ENCODE measurements around the gene CDH19.

The CDH19 gene, protein sequence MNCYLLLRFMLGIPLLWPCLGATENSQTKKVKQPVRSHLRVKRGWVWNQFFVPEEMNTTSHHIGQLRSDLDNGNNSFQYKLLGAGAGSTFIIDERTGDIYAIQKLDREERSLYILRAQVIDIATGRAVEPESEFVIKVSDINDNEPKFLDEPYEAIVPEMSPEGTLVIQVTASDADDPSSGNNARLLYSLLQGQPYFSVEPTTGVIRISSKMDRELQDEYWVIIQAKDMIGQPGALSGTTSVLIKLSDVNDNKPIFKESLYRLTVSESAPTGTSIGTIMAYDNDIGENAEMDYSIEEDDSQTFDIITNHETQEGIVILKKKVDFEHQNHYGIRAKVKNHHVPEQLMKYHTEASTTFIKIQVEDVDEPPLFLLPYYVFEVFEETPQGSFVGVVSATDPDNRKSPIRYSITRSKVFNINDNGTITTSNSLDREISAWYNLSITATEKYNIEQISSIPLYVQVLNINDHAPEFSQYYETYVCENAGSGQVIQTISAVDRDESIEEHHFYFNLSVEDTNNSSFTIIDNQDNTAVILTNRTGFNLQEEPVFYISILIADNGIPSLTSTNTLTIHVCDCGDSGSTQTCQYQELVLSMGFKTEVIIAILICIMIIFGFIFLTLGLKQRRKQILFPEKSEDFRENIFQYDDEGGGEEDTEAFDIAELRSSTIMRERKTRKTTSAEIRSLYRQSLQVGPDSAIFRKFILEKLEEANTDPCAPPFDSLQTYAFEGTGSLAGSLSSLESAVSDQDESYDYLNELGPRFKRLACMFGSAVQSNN

GRCh38 chr18:66603941-66604627 lies at the start of gene CDH19:
Gene CDH19, minus strand, starts transcription at chr18:66604090. Its CDS starts 31,886 bp downstream, at chr18:66572204.
- H3K36me3 ChIP-seq (ENCODE audit: control insufficient read depth in 1 of 2, insufficient read depth in 2 of 2, low read length in 2 of 2) = no peaks in the 10 kb centered on the region
- no peaks in the 10 kb centered on the region for H3K27me3 ChIP-seq (ENCODE audit: low read depth, low read length)
- peak within 1 kb of the TSS in 1 of 2 donors; percentile 19 for H3K4me3 ChIP-seq (ENCODE audit: low read depth in 1 of 2, low read length in 2 of 2)
- H3K9me3 ChIP-seq (ENCODE audit: control insufficient read depth in 1 of 2, low read length in 2 of 2) = no peaks in the 10 kb centered on the region
- no peak within 1 kb of the TSS for H3K27ac ChIP-seq (ENCODE audit: low read length)
- H3K4me1 ChIP-seq (ENCODE audit: control insufficient read depth in 1 of 2, insufficient read depth in 2 of 2, low read length in 2 of 2) = no peaks in the 10 kb centered on the region

GRCh38 chr18:66647671-66648070 lies 43.8 kb upstream of the CDH19 start:
- no peaks in the 10 kb centered on the region for H3K4me1 ChIP-seq (ENCODE audit: control insufficient read depth in 1 of 2, insufficient read depth in 2 of 2, low read length in 2 of 2)
- H3K9me3 ChIP-seq (ENCODE audit: control insufficient read depth in 1 of 2, low read length in 2 of 2) = no peaks in the 10 kb centered on the region
- no peak overlapping the region for H3K27ac ChIP-seq (ENCODE audit: low read length)
- no peak overlapping the region for H3K4me3 ChIP-seq (ENCODE audit: low read depth in 1 of 2, low read length in 2 of 2)
- no peaks in the 10 kb centered on the region for H3K27me3 ChIP-seq (ENCODE audit: low read depth, low read length)
- no peaks in the 10 kb centered on the region for H3K36me3 ChIP-seq (ENCODE audit: control insufficient read depth in 1 of 2, insufficient read depth in 2 of 2, low read length in 2 of 2)

- no peak overlapping the region for H3K4me3 ChIP-seq (ENCODE audit: low read depth in 1 of 2, low read length in 2 of 2)
- no peaks in the 10 kb centered on the region for H3K27me3 ChIP-seq (ENCODE audit: low read depth, low read length)
- H3K27ac ChIP-seq (ENCODE audit: low read length) = no peak overlapping the region
- no peaks in the 10 kb centered on the region for H3K36me3 ChIP-seq (ENCODE audit: control insufficient read depth in 1 of 2, insufficient read depth in 2 of 2, low read length in 2 of 2)
- H3K9me3 ChIP-seq (ENCODE audit: control insufficient read depth in 1 of 2, low read length in 2 of 2) = no peaks in the 10 kb centered on the region
- H3K4me1 ChIP-seq (ENCODE audit: control insufficient read depth in 1 of 2, insufficient read depth in 2 of 2, low read length in 2 of 2) = no peaks in the 10 kb centered on the region
Observed at GRCh38 chr18:66646609-66647008, 42.7 kb upstream of the CDH19 start.

GRCh38 chr18:66645983-66646382 lies 42.1 kb upstream of the CDH19 start:
- no peaks in the 10 kb centered on the region for H3K36me3 ChIP-seq (ENCODE audit: control insufficient read depth in 1 of 2, insufficient read depth in 2 of 2, low read length in 2 of 2)
- H3K27ac ChIP-seq (ENCODE audit: low read length) = no peak overlapping the region
- H3K4me3 ChIP-seq (ENCODE audit: low read depth in 1 of 2, low read length in 2 of 2) = no peak overlapping the region
- H3K4me1 ChIP-seq (ENCODE audit: control insufficient read depth in 1 of 2, insufficient read depth in 2 of 2, low read length in 2 of 2) = no peaks in the 10 kb centered on the region
- H3K9me3 ChIP-seq (ENCODE audit: control insufficient read depth in 1 of 2, low read length in 2 of 2) = no peaks in the 10 kb centered on the region
- H3K27me3 ChIP-seq (ENCODE audit: low read depth, low read length) = no peaks in the 10 kb centered on the region

DNA sequence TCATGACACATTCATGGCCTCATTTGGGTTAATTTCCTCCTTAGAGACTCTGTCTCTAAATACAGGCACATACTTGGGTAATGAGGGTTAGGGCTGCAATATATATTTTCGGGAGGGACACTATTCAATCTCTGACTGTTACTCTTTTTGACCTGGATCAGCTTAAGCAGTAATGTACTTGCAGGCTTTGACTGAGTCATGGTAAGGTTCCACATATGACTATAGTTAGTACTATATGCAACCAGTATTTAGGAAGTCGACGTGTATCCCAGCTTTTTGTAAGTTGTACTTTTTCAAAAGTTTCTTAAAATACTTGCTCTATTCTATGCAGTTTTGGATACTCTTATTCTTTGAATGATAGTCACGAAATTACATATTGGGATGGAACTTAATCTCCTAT lies 37.2 kb upstream of the CDH19 start:
- no peaks in the 10 kb centered on the region for H3K27me3 ChIP-seq (ENCODE audit: low read depth, low read length)
- no peaks in the 10 kb centered on the region for H3K4me1 ChIP-seq (ENCODE audit: control insufficient read depth in 1 of 2, insufficient read depth in 2 of 2, low read length in 2 of 2)
- H3K9me3 ChIP-seq (ENCODE audit: control insufficient read depth in 1 of 2, low read length in 2 of 2) = no peaks in the 10 kb centered on the region
- H3K36me3 ChIP-seq (ENCODE audit: control insufficient read depth in 1 of 2, insufficient read depth in 2 of 2, low read length in 2 of 2) = no peaks in the 10 kb centered on the region
- no peak overlapping the region for H3K4me3 ChIP-seq (ENCODE audit: low read depth in 1 of 2, low read length in 2 of 2)
- H3K27ac ChIP-seq (ENCODE audit: low read length) = no peak overlapping the region

GRCh38 chr18:66640431-66640830 lies 36.5 kb upstream of the CDH19 start:
- no peaks in the 10 kb centered on the region for H3K27me3 ChIP-seq (ENCODE audit: low read depth, low read length)
- H3K4me1 ChIP-seq (ENCODE audit: control insufficient read depth in 1 of 2, insufficient read depth in 2 of 2, low read length in 2 of 2) = no peaks in the 10 kb centered on the region
- H3K9me3 ChIP-seq (ENCODE audit: control insufficient read depth in 1 of 2, low read length in 2 of 2) = no peaks in the 10 kb centered on the region
- H3K27ac ChIP-seq (ENCODE audit: low read length) = no peak overlapping the region
- H3K36me3 ChIP-seq (ENCODE audit: control insufficient read depth in 1 of 2, insufficient read depth in 2 of 2, low read length in 2 of 2) = no peaks in the 10 kb centered on the region
- H3K4me3 ChIP-seq (ENCODE audit: low read depth in 1 of 2, low read length in 2 of 2) = no peak overlapping the region

- H3K27ac ChIP-seq (ENCODE audit: low read length) = no peak overlapping the region
- no peaks in the 10 kb centered on the region for H3K36me3 ChIP-seq (ENCODE audit: control insufficient read depth in 1 of 2, insufficient read depth in 2 of 2, low read length in 2 of 2)
Observed at GRCh38 chr18:66638856-66639629, 35.2 kb upstream of the CDH19 start.

DNA sequence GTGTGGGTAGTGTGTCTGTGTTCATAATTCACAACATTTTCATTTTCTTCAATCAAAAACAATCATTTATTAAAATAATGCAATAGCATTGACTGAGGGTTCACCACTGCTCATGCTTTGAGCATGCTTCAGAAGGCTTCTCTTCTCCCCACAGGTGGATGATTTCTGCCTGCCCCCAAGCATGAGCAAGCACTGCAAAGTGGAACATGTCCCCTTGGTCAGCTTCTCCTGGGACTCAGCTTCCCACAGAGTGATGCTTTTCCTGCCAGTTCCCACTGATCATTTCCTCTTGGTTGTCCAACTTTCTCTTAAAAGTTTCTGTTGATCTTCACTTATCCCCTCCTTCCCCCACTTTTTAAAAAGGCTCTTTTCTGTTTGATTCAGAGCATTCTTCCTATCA lies 31.5 kb upstream of the CDH19 start:
- no peaks in the 10 kb centered on the region for H3K4me1 ChIP-seq (ENCODE audit: control insufficient read depth in 1 of 2, insufficient read depth in 2 of 2, low read length in 2 of 2)
- no peak overlapping the region for H3K4me3 ChIP-seq (ENCODE audit: low read depth in 1 of 2, low read length in 2 of 2)
- H3K9me3 ChIP-seq (ENCODE audit: control insufficient read depth in 1 of 2, low read length in 2 of 2) = no peaks in the 10 kb centered on the region
- H3K27ac ChIP-seq (ENCODE audit: low read length) = no peak overlapping the region
- H3K27me3 ChIP-seq (ENCODE audit: low read depth, low read length) = no peaks in the 10 kb centered on the region
- H3K36me3 ChIP-seq (ENCODE audit: control insufficient read depth in 1 of 2, insufficient read depth in 2 of 2, low read length in 2 of 2) = no peaks in the 10 kb centered on the region

More at GRCh38 chr18:66638856-66639629, 35.2 kb upstream of the CDH19 start:
- Histone ChIP-seq H3K27me3 (ENCODE audit: low read depth, low read length) (no peaks in the 10 kb centered on the region), H3K4me1 (ENCODE audit: control insufficient read depth in 1 of 2, insufficient read depth in 2 of 2, low read length in 2 of 2) (no peaks in the 10 kb centered on the region), H3K9me3 (ENCODE audit: control insufficient read depth in 1 of 2, low read length in 2 of 2) (no peaks in the 10 kb centered on the region), H3K4me3 (ENCODE audit: low read depth in 1 of 2, low read length in 2 of 2) (no peak overlapping the region)

DNA sequence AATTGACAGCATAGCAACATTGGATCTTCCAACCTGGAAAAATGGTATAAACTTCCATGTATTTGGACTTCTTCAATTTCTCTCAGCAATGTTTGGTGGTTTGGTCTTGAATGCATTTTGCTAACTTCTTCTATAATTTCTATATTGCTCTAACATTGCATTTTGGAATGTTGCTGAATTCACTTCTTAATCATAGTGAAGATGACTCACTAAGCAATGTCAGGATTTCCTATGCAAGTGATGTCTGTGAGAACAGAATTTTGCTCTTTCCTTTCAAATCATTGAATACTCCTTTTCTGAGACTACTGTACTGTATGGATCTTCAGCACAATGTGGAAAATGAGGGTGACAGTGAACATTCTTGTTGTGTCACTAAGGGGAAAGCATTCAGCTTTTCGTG lies 28.9 kb upstream of the CDH19 start:
- Histone ChIP-seq H3K4me1 (ENCODE audit: control insufficient read depth in 1 of 2, insufficient read depth in 2 of 2, low read length in 2 of 2) (no peaks in the 10 kb centered on the region), H3K27me3 (ENCODE audit: low read depth, low read length) (no peaks in the 10 kb centered on the region), H3K9me3 (ENCODE audit: control insufficient read depth in 1 of 2, low read length in 2 of 2) (no peaks in the 10 kb centered on the region), H3K27ac (ENCODE audit: low read length) (no peak overlapping the region), H3K36me3 (ENCODE audit: control insufficient read depth in 1 of 2, insufficient read depth in 2 of 2, low read length in 2 of 2) (no peaks in the 10 kb centered on the region), H3K4me3 (ENCODE audit: low read depth in 1 of 2, low read length in 2 of 2) (no peak overlapping the region)

- no peaks in the 10 kb centered on the region for H3K4me1 ChIP-seq (ENCODE audit: control insufficient read depth in 1 of 2, insufficient read depth in 2 of 2, low read length in 2 of 2)
- no peak overlapping the region for H3K4me3 ChIP-seq (ENCODE audit: low read depth in 1 of 2, low read length in 2 of 2)
- H3K27me3 ChIP-seq (ENCODE audit: low read depth, low read length) = no peaks in the 10 kb centered on the region
- H3K36me3 ChIP-seq (ENCODE audit: control insufficient read depth in 1 of 2, insufficient read depth in 2 of 2, low read length in 2 of 2) = no peaks in the 10 kb centered on the region
- no peak overlapping the region for H3K27ac ChIP-seq (ENCODE audit: low read length)
- H3K9me3 ChIP-seq (ENCODE audit: control insufficient read depth in 1 of 2, low read length in 2 of 2) = no peaks in the 10 kb centered on the region
Observed at GRCh38 chr18:66630831-66631230, 26.9 kb upstream of the CDH19 start.

GRCh38 chr18:66623821-66624220 lies 19.9 kb upstream of the CDH19 start:
- H3K27me3 ChIP-seq (ENCODE audit: low read depth, low read length) = no peaks in the 10 kb centered on the region
- no peaks in the 10 kb centered on the region for H3K9me3 ChIP-seq (ENCODE audit: control insufficient read depth in 1 of 2, low read length in 2 of 2)
- no peak overlapping the region for H3K27ac ChIP-seq (ENCODE audit: low read length)
- H3K4me3 ChIP-seq (ENCODE audit: low read depth in 1 of 2, low read length in 2 of 2) = no peak overlapping the region
- H3K36me3 ChIP-seq (ENCODE audit: control insufficient read depth in 1 of 2, insufficient read depth in 2 of 2, low read length in 2 of 2) = no peaks in the 10 kb centered on the region
- H3K4me1 ChIP-seq (ENCODE audit: control insufficient read depth in 1 of 2, insufficient read depth in 2 of 2, low read length in 2 of 2) = no peaks in the 10 kb centered on the region

Measured in muscle layer of duodenum (tissue), 2 donors.